Islet precursor cell (in vitro differentiated cells): ENCODE results near the gene ZDHHC14.
A peak's percentile ranks its signal among the peaks of the same experiment; 100 is the strongest.
"Not testable (repeated sequence)": the region's sequence is repeated elsewhere in the genome, so short reads cannot be mapped to it uniquely, and the experiment has no call there.

ENCODE experiments used
- DNase-seq: peaks from one replicate; pipeline ENCODE4 v3.0.0-alpha.2; 2018

The ZDHHC14 gene

DNA sequence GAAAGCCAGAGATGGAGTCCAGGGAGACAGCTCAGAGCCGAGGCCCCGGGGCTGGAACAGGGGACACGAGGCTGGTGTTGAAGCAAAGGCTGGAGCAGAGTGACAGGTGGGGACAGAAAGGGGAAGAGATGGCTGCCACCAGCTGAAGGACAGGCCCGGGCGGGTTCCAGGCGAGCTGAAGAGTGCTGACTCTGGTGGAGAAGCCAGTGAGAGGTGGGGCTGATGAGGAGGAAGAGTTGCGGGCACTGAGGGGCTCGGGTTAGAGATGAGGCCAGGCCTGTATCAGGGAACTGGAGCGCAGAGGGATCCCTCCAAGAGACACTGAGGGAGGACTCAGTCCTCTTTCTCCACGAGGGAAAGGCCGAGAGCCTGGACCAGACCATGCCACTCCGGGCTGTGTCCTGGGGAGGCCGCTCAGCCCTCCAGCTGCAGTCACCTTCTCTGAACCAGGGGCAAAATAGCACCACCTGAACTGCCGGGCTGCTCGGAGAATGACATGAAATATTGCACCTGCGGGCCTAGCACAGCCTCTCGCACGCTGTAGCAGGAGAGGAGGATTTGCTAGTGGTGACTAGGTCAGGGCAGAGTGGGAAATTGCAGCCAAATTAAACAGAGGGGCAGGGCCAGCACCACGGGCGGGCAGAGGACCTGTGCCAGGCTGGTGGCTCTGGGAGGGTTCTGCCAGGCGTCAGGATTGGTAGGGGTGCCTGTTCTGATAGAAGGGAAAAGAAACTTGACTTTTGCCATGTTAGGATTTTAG, 175.9 kb downstream of the ZDHHC14 start:
- DNase-seq: no peak

DNA sequence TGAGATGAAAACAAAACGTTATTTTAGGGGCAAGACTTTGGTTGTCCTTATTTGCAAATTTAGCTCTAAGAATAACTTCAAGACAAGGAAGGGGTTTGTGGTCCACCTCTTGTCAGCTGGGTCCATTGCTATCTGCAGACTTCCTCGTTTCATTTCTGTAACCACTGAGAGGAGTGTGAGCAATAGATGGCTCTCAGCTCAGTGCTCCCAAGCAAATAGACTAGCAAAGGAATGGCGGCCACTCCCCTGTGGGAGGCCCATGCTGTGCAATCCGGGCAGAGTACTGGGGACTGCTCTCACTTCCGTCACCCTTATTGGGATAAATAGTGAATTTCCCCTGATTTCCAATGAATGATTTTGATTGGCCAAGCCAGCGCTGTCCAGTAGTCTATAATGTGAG, 176.6 kb downstream of the ZDHHC14 start:
- no peak for DNase-seq

DNA sequence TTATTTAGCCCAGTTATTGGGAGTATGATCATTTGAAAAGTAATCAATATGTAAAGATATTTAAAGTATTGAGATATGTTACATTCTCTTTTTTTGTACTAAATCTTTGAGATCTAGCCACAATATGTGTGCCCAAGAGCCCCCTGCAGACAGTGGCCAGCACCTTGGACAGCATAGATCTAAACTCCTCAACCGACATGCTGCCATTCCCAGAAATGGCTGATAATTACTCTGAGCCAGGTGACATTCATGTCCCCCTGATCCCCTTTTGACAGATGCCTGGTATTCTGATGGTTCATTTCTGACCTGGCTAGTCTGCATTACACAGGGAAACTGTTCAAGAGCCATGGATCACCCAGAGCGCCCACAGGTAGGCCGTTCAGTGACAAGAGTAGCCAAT, 177.1 kb downstream of the ZDHHC14 start:
- DNase-seq: no peak

GRCh38 chr6:157558487-157559200, 177.7 kb downstream of the ZDHHC14 start:
- no peak for DNase-seq

DNA sequence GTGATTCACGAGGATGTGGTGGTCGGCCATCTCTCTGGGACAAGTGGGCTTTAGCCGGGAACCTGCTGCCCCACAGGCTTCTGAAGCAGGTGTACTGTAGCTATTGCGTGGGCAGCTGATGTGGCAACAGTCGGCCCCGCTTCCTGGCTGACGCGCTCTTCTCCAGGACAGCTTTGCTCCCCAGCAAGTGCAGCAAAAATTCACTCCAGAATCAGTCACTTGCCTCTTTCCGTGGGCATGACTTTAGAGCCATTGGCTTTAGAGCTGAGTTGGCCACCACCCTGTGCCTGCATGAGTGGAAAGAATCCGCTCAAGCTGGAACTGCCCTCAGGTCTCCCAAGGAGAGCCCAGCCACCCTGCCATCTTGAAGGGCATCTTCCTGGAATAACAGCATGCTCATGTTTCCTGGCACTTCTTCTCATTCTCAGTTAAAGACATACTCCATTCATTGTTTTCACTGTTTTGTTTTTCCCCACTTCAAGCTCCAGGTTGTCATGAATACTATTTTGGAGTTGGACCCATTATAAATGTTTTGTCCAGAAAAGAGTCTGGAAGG, 178.3 kb downstream of the ZDHHC14 start:
- no peak for DNase-seq

GRCh38 chr6:157560063-157560462, 179.1 kb downstream of the ZDHHC14 start:
- not testable (repeated sequence) for DNase-seq

GRCh38 chr6:157560691-157561413, 179.9 kb downstream of the ZDHHC14 start:
- DNase-seq: no peak

- DNase-seq: no peak
These were observed 180.4 kb downstream of the ZDHHC14 start for GRCh38 chr6:157561414-157561790.

- DNase-seq: no peak
These were observed 181.2 kb downstream of the ZDHHC14 start for GRCh38 chr6:157561929-157562810.

GRCh38 chr6:157562997-157563396, 182.0 kb downstream of the ZDHHC14 start:
- no peak for DNase-seq

- DNase-seq: no peak
These were observed 182.8 kb downstream of the ZDHHC14 start for GRCh38 chr6:157563611-157564284.

DNA sequence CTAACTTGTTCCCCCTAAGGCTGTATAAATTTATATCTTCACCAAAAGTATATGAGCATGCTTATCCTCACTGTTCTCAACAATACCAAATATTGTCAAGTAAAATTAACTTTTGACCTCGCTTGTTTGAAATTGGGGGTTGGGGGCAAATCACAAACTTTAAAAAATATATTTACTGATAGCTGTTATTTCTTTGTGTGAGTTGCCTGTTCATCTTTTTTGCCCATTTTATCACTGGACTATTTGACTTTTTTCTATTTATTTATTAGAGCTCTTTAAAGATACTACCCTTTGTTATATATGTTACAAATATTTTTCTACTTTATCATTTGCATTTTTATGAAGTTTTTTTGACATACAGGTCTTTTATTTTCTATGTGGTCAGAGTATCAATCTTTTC, 187.7 kb downstream of the ZDHHC14 start:
- DNase-seq: no peak

DNA sequence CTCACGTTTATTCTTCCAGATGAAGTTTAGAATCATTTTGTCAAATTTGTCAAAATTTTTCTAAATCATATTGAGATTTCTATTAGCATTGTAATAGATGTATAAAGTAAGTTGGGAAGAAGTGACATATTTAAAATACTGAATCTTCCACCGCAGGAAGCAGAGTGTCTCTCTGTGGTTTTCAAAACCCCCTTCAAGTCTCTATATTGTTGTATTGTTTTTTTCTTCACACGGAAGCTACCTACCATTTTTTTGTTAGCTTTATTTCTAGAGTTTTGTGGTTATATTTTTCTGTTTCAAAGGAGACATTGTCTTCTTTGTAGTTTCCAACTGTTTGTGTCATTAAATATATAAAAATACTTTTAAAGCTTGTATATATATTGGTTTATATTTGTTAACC, 188.6 kb downstream of the ZDHHC14 start:
- DNase-seq: no peak

GRCh38 chr6:157570104-157570503, 189.1 kb downstream of the ZDHHC14 start:
- DNase-seq: peak; percentile 22

DNA sequence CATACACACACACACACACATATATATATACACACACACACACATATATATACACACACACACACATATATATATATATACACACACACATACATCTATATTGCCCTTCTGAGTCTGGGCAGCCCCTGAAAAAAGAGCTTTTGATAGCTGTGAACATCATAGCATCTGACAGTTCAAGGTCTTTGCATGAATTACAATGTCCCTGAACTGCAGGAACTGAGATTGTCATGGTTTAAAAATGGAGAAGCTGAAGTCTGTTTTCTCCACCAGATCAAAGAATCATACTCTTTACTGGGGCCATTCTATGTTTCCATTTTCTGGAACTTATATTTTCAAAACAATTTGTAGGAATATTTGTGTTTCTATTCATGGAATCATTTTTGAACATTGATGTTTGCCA, 189.8 kb downstream of the ZDHHC14 start:
- no peak for DNase-seq

GRCh38 chr6:157571269-157571668, 190.3 kb downstream of the ZDHHC14 start:
- DNase-seq: peak; percentile 67

GRCh38 chr6:157571950-157572349, 191.0 kb downstream of the ZDHHC14 start:
- DNase-seq: no peak

- peak; percentile 22 for DNase-seq
These were observed 193.9 kb downstream of the ZDHHC14 start for GRCh38 chr6:157574851-157575424.

GRCh38 chr6:157575436-157576145, 194.6 kb downstream of the ZDHHC14 start:
- DNase-seq: no peak

DNA sequence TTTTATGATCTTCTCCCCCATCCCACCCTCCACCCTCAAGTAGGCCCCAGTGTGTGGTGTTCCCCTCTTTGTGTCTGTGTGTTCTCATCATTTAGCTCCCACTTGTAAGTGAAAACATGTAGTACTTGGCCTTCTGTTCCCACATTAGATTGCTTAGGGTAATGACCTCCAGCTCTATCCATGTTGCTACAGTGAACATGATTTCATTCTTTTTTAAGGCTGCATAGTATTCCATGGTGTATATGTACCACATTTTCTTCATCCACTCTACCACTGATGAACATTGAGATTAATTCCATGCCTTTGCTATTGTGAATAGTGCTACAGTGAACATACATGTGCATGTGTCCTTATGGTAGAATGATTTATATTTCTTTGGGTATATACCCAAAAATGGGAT, 196.0 kb downstream of the ZDHHC14 start:
- DNase-seq: not testable (repeated sequence)

GRCh38 chr6:157578527-157578926, 197.5 kb downstream of the ZDHHC14 start:
- DNase-seq: peak; percentile 19
